GM10266 (cell line): Measurements from ENCODE around the gene STAG1.
A peak's percentile ranks its signal among the peaks of the same experiment; 100 is the strongest.
"Not testable (repeated sequence)": the region's sequence is repeated elsewhere in the genome, so short reads cannot be mapped to it uniquely, and the experiment has no call there.

ENCODE experiments used
- DNase-seq: peaks from one replicate; pipeline ENCODE4 v3.0.0; 2012; ENCODE audit errors: extremely low spot score
- CTCF ChIP-seq: IDR thresholded peaks from 2 replicates; pipeline ENCODE4 v1.5.1; 2012; ENCODE audit warnings: mild to moderate bottlenecking, low read depth; ENCODE audit not compliant: control insufficient read depth, insufficient read depth; ENCODE audit errors: missing control alignments

Gene STAG1

GRCh38 chr3:136377508-136377907, 374.7 kb downstream of the STAG1 start:
- TF ChIP-seq CTCF, result no peak
- no peak for DNase-seq

- DNase-seq, result not testable (repeated sequence)
Observed at GRCh38 chr3:136375800-136376199, 376.4 kb downstream of the STAG1 start.

GRCh38 chr3:136366289-136366688, 385.9 kb downstream of the STAG1 start:
- no peak for TF ChIP-seq CTCF
- no peak for DNase-seq

GRCh38 chr3:136353461-136353860, 398.7 kb downstream of the STAG1 start:
- no peak for TF ChIP-seq CTCF
- peak; percentile 16 for DNase-seq

- no peak for TF ChIP-seq CTCF
- DNase-seq, result no peak
Observed at GRCh38 chr3:136351905-136352304, 400.3 kb downstream of the STAG1 start.

GRCh38 chr3:136351351-136351750, 400.8 kb downstream of the STAG1 start:
- no peak for DNase-seq
- TF ChIP-seq CTCF, result no peak

GRCh38 chr3:136350557-136350956, 401.6 kb downstream of the STAG1 start:
- no peak for TF ChIP-seq CTCF
- DNase-seq, result no peak

GRCh38 chr3:136350132-136350531, 402.0 kb downstream of the STAG1 start:
- DNase-seq, result no peak
- TF ChIP-seq CTCF, result no peak
